ENCODE data around the gene LRRK1. TPM values are rescaled to one million over a fixed set of nuclear protein-coding genes. Genes with fewer than 3 reads are reported as not detected.
A peak's percentile ranks its signal among the peaks of the same experiment; 100 is the strongest.

LRRK1 gene
- total and polyA plus RNA-seq, 2 of the 13 experiments (the other 11 are each of a cell fraction or from before 2014, with no cell fraction given), result 0.13 to 1.2 TPM

- TF ChIP-seq ZKSCAN5 (CRISPR knock-in tag; IDR thresholded peaks at IDR 0.05) (no peak), DMAP1 (CRISPR knock-in tag; IDR thresholded peaks at IDR 0.05) (0 out of 2 replicates have a peak, but pooled peaks have one; percentile 31), ZMAT3 (CRISPR knock-in tag; conservative IDR thresholded peaks at IDR 0.05) (peak; percentile 38; the same call in 1 of the 2 replicates), ZBTB10 (CRISPR knock-in tag; IDR thresholded peaks at IDR 0.05; ENCODE audit: borderline replicate concordance) (no peak; the same call in 1 of the 2 replicates), FOSL2 (CRISPR knock-in tag; IDR thresholded peaks at IDR 0.05) (peak; percentile 79), ZNF510 (CRISPR knock-in tag; IDR thresholded peaks at IDR 0.05; ENCODE audit: low read depth) (no peak), ZNF660 (CRISPR knock-in tag; IDR thresholded peaks at IDR 0.05; ENCODE audit: borderline replicate concordance, low read depth) (no peak), ZBTB42 (CRISPR knock-in tag; IDR thresholded peaks at IDR 0.05) (no peak), ZNF75D (CRISPR knock-in tag; IDR thresholded peaks at IDR 0.05; ENCODE audit: borderline replicate concordance) (no peak), CHD4 (IDR thresholded peaks at IDR 0.05; ENCODE audit: borderline replicate concordance, low read length) (no peak; the same call in 1 of the 2 replicates), ZNF547 (CRISPR knock-in tag; IDR thresholded peaks at IDR 0.05) (no peak), ZNF326 (CRISPR knock-in tag; IDR thresholded peaks at IDR 0.05; ENCODE audit: borderline replicate concordance) (no peak), ZNF318 (CRISPR knock-in tag; IDR thresholded peaks at IDR 0.05) (no peak), ZNF788 (CRISPR knock-in tag; IDR thresholded peaks at IDR 0.05; ENCODE audit: borderline replicate concordance) (peak; percentile 34; the same call in 1 of the 2 replicates), DPF2 (CRISPR knock-in tag; IDR thresholded peaks at IDR 0.05; ENCODE audit: borderline replicate concordance, low read depth) (peak; percentile 81), GLMP (CRISPR knock-in tag; IDR thresholded peaks at IDR 0.05; ENCODE audit: borderline replicate concordance) (no peak)
Measured at GRCh38 chr15:101070502-101071273, 151.5 kb downstream of the LRRK1 start (continued).
